GM23248 (cell line): ENCODE results near the gene TBC1D25.
"Not testable (repeated sequence)": the region's sequence is repeated elsewhere in the genome, so short reads cannot be mapped to it uniquely, and the experiment has no call there.

Source experiments
- EZH2 ChIP-seq: fragments of 200-600 bp; sonication (generic); IDR thresholded peaks from 2 replicates; pipeline ENCODE4 v1.6.1; 2018; ENCODE audit warnings: antibody characterized with exemption, mild to moderate bottlenecking; ENCODE audit not compliant: insufficient read depth, poor library complexity, severe bottlenecking
- EZH2phosphoT487 ChIP-seq: fragments of 200-600 bp; sonication (generic); IDR thresholded peaks from 2 replicates; pipeline ENCODE4 v1.6.1; 2018; ENCODE audit warnings: antibody characterized with exemption, moderate library complexity, mild to moderate bottlenecking, low read depth; ENCODE audit not compliant: insufficient read depth

DNA sequence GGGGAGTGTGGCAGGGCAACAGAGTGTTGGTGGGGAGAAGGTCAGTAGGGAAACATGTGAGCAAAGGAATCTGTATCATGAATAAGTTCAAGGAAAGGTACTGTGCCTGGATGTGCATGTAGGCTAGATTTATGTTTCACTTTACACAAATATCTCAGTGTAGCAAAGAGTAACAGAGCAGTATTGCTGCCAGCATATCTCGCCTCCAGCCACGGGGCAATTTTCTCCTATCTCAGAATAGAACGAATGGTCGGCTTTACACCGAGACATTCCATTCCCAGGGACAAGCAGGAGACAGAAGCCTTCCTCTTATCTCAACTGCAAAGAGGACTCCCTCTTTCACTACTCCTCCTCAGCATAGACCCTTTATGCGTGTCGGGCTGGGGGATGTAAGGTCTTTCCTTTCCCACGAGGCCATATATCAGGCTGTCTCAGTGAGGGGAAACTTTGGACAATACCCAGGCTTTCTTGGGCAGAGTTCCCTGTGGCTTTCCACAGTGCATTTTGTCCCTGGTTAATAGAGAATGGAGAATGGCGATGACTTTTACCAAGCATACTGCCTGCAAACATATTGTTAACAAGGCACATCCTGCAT lies 16.3 kb downstream of the TBC1D25 start:
- not testable (repeated sequence) for TF ChIP-seq EZH2, EZH2phosphoT487
